NK-92 treated with Interleukin-12 subunit alpha and Interleukin-12 subunit beta, amount 100 ng/mL, for 24 hours (cell line): ENCODE results near the gene TTC7B.

Experiments used
- DNase-seq: peaks from one replicate; lab custom pipeline; 2025; lab: John Stamatoyannopoulos, UW

Gene TTC7B

DNA sequence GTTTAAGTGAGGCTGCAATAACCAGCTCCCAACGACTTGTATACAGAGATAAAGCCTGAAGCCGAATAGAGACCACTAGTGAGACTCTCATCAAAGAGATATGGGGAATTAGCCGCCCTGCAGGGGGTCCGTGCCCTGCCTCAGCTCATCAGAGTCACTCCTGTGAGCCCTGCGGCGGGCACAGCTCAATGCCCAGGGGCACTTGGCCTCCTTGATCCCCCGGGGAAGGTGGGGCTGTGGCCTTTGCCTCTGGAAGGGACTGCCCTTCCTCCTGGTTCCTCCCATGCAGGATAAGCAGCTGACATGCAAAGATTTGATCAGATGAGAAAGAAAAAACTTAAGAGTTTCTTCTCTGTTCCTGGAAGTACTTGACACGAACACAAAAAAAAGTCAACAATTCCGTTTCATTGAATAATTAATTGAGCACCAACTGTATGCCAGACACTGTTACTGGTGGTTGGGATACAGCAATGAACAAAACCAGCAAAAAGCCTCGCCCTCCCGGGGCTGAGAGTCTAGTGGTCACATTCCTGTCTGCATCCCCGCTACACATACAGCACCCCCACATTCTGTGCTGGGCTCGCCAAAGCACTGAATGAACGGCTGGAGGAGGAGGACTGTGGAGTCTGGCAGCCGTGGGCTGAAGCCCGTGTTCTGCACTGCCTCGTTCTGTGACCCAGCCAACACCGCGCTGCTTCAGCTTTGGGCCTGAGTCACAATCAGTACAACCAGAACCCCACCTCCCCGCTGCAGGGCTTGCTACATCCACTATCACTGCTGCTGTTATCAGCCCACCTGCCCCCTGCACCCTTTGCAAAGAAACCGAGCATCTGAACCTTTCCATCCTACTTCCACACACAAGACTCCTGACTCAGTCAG lies 10.3 kb downstream of the TTC7B start:
- no peak for DNase-seq

DNA sequence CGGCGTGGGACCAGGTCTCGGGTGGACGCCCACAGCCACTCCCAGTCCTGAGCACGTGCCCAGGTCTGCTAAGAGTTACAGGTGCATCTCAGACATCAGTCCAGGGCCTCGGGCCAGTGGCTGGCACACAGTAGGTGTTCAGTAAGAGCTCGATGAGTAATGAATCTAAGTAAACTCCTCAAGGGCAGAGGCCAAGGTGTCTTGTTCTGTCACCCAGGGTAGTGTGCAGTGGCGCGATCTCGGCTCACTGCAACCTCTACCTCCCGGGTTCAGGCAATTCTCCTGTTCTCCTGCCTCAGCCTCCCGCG lies 11.2 kb downstream of the TTC7B start:
- DNase-seq: no peak

DNA sequence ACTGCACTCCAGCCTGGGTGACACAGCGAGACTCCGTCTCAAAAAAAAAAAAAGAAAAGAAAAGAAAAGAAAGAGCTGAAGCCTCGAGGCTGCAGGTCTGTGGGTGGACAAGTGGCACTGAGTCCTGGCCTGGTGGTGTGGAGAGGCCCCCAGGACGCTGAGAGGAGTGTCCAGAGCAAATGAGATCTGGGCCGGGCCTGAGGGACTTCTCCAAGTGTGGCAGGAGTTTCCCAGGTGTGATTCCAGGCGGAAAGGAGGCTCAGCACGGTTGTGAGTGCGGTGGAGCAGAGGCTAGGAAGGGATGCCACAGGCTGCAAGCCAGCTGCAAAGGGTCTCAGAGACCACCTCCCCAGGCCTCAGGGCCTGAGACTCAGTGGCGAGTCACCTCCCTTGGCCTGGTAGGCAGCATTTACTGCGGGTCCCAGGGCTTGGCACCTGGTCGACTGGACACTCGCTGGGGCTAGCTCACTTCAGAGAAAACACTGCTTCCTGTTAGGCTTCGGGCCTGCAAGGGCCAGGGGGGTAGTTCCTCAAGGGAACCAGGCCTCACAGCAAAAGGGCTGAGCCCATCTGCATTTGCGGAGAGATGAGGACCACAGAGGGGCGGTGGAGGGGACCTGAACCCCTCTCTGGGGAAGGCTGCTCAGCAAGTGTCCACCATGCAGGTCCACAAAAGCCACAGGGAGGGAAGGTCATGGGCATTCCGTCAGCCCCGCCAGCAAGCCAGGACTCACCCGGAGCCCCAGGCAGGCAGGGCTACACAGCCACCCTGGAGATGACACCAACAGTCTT lies 11.7 kb downstream of the TTC7B start:
- DNase-seq: no peak

DNA sequence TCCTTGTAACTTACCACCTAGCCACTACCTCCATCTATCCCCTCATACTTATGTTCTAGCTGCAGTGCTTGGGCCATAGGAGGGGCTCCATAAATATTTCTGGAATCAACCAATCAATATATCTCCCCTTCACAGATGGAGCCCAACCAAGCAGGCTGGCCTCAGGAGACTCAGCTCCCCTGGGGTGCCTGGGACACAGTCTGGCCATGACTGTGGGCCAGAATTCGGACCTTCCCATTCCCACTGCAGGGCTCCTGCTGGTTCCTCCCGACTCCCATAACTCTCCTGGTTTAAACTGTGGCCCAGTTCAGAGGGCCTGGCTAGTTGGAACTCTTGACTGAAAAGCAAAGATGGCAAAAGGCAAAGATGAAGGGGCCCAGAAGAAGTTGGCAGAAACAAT lies 13.0 kb downstream of the TTC7B start:
- no peak for DNase-seq

DNA sequence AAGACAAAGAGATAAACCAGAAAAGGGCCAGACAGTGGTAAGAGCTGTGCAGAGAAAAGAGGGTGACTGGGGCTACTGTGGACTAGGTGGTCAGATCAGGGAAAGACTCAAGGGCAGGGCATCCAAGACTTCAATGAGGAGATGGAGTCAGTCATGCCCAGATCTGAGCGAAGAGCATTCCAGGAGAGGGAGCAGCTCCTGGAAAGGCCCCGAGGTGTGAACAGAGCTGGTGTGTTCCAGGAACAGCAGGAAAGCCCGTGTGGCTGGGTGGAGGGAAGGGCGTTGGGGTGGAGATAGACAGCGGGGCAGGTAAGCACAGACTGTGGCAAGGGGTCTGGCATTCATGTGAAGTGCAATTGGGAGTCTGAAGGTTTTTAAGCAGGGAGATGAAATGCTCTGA lies 16.8 kb downstream of the TTC7B start:
- no peak for DNase-seq

DNA sequence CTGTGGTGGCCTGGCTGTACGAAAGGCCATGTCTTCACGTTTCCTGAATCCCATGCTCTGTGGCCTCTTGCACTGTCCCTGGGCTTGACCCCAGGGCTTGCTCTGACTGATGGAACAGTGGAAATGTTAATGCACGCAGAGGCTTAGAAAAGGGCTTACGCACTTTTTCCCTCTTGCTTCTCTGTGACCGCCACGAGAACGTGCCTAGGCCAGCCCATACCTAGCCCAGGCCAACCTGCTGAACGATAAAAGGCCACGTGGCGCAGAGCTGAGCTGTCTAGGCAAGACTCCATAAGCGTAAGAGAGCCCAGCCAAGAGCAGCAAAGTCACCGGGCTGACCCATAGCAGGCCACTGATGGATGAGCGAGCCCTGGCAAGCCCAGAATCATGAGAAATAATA lies 18.3 kb downstream of the TTC7B start:
- no peak for DNase-seq

DNA sequence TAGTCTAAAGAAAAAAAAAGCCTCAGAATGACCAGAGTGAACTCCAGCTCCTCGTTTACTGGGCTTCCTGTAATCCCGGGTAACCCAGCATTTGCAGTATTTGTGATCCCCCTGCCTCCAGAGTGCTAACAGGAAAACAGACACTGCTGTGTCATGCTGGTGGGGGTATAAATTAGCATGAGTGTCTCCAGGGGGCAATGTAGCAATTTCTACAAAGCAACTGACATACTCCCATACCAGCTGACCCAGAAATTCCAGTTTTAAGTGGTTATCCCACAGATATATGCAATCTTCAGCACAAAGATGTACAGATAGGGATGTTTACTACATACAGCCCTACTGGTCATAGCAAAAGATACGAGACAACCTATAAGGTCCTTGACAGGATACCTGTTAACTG lies 18.8 kb downstream of the TTC7B start:
- no peak for DNase-seq

DNA sequence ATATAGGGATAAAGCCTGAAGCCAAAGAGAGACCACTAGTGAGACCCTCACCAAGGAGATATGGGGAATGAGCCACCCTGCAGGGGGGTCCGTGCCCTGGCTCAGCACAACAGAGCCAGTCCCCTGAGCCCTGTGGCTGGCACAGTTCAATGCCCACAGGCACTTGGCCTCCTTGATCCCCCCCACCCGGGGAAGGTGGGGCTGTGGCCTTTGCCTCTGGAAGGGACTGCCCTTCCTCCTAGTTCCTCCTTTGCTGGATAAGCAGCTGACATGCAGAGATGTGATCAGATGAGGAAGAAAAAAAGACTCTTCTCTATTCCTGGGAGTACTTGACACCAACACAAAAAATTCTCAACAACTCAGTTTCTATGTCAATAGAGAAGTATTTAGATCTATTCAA lies 19.9 kb downstream of the TTC7B start:
- DNase-seq: no peak

DNA sequence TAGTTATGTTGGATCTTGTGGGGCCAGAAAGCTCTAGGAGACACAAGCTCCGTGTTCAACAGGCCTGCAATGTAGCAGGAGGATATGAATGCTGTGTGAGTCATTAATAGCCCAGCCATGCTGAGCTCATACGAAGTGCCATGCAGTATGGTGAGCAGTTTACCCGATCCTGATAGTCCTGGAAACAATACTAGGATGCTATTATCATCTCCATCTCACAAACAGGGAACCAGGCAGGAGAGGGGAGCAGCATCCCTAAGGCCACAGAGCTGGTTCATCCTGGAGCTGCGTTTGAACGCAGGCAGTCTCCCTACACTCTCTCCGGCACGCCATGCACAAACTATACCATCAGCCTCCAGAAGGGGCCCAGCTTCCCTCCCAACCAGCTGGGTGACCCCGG lies 20.5 kb downstream of the TTC7B start:
- DNase-seq: no peak

DNA sequence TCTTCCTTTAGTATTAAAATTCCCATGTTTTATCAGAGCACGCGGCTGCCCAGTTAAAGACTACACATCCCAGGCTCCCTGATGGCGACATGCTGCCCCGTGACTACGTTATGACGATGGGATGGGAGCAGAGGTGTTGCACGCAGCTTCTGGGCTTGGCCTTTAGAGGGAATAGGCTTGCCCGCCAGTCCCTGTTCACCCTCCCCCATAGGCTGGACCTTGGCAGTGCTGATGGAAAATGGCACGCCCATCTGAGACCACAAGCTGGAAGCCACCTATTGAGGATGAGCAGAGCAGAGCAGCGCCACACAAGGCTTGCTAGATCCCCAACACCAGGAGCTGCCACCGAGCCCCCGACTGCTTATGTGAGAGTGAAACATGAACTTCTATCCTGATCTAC lies 24.7 kb downstream of the TTC7B start:
- no peak for DNase-seq

DNA sequence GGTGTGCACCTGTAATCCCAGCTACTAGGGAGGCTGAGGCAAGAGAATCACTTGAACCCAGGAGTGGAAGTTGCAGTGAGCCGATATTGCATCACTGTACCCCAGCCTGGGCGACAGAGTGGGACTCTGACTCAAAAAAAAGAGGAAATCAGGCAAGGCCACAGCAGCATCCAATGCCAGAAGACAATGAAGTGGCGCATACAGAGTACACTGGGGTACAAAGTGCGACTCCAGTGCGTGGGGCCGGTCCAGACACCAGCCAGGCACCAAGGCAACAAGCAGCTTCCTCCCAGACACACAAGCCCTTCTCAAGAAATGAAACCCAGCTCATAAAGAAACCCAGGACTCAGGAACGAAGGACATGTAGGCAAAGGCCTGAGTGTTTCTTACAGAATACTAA lies 28.2 kb downstream of the TTC7B start:
- DNase-seq: no peak

DNA sequence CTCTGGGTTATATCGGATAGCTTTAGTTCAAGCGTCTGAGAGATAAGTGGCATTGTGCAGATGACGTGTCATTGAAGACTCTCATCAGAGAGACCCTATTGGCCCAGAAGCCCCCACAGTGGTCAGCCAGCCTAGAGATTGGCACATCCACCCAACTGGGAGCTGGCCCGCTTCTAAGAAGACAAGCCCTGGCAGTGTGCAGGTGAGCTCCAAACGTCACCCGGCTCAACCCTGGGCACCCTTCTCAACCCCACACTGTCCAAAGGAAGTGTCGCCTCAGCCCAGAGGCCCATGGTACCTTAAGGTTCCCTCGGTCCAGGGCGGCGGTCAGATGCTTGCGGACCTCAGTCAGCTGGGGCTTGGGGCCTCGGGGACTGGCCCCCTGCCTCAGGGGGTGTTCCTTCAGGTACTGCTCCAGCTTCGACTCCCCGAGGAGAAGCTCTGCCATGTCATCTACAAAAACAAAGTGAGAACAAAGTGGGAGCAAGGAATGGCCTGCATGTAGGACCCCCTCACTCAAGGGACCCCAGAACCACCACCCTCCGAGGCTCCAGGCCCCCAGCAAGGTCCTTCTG lies 30.3 kb downstream of the TTC7B start:
- no peak for DNase-seq

DNA sequence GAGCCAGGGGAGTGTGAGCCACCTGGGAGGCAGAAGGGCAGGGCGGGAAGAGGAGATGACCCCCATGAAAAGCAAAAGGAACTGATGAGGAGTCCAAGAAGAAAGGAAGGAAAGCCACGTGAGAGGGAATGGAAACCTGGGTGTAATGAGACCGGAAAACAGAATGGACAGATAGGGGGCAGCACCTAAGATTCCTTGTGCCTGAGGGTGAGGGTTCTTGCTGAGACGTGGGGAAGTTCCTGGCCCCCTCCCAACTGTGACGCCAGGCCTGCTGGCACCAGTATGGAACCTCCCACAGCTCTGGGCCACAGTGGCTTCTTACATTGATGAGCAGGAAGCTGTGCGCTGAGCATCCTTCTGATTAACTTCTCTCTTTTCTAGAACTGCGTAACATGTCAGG lies 30.8 kb downstream of the TTC7B start:
- DNase-seq: no peak

DNA sequence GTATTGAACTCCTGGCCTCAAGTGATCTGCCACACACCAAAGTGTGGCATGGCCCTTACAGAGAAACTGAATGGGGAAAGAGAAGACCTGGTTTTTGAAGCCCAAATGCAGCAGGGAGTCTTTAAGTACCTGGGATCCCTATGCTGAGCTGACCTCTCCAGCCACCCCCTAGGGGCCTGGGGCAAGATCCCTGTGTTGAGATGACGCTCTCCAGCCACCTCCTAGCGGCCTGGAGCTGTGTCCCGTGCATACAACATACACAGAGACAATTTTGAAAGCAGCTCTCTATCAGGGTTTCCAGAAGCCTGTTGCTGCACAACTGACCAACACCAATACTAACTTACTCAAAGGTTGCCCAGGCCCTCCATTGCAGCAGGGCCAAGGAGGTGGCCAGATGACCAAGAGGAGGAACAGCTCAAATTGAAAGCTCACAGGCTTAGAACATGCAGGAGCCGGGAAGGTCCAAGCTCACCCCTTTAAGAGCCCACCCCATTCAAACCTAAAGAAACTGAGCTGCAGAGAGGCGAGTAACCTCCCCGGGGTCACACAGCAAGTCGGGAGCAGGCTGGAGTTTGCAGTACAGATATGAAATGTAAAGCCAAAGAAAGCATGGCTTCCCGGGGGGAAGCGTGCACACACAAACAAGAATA lies 31.5 kb downstream of the TTC7B start:
- no peak for DNase-seq

DNA sequence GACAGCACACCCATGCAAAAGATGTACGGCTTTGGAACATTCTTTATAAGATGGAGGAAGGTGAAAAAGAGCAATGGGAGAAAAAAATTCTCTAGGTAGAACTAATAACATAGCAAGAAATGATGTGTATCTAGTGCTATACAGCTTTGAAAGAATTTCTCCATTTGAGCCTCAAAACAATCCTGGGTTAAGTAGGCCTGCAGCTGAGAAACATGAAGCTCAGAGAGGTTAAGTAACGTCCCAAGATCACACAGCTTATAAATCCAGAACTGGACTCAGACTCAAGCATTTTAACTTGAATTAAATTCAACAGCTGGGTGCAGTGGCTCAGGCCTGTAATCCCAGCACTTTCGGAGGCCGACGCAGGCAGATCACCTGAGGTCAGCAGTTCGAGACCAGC lies 32.9 kb downstream of the TTC7B start:
- no peak for DNase-seq

DNA sequence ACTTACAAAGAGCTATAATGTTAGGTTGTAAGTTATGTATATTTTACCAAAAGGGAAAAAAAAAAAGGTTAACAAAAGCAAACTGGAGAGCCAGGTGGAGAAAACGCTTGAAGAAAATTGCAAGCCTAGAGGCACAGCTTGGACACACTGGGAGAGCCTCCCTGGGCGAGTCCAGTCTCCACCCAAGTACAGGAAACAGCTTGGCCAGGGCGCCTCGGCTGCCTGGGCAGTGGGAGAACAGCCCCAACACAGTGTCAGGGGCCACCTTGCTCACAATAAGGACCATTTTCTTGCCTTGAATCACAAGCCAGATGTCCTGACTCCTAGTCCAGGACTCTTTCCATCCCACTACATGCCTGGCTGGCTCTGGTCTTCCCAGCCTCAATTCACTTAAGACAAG lies 33.3 kb downstream of the TTC7B start:
- no peak for DNase-seq

DNA sequence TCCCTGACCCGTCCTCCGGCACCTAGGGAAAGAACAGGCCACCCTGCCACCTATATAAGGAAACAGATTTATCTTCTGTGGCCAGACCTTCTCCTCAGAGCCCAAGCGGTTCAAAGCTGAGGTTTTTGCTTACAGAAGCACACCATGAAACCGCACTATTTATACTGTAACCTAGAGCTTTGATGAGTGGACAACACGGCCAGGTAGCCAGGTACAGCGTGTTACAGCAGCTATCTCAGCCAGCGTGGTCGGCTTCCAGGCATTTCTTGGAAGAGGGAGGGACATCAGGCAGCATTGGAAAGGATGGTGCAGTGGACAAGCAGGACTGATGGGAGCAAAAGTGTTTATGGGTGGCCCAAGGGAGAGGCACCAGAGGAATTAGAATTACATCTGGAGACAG lies 34.4 kb downstream of the TTC7B start:
- DNase-seq: no peak

DNA sequence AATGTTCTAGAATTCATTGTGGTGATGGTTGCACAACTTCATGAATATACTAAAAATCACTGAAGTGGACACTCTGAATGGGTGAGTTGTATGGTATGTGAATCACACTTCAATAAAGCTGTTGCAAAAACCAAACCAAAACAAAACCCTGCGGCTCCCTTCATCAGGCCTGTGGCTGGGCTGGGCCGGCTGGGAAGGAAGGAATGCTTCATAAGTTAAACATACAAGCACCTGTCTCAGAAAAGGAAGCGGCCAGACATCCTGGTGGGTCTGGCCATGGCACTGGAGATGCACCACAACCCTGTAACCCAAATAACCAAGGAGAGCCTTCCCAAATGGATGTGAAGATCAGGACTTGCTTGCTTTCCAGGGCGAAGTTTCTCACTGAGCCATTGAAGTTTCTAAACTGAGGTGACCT lies 34.9 kb downstream of the TTC7B start:
- no peak for DNase-seq

DNA sequence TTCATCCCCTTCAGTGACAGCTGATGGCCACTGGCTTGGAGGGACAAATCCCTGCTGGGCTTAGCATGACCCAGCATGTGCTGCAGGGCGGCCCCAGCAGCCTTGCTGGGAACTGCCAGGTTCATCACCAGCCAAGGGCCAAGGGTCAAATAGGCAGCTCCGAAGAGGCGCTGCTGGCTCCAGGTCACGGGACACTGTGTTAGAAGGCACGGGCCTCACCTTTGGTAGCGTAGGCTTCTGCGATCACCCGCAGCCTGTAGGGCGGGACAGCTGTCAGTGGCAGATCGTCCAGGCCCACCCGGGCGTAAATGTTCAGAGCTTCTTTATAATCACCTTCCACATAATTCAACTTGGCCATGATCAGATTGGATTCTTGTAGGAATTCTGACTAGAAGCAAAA lies 35.7 kb downstream of the TTC7B start:
- no peak for DNase-seq

DNA sequence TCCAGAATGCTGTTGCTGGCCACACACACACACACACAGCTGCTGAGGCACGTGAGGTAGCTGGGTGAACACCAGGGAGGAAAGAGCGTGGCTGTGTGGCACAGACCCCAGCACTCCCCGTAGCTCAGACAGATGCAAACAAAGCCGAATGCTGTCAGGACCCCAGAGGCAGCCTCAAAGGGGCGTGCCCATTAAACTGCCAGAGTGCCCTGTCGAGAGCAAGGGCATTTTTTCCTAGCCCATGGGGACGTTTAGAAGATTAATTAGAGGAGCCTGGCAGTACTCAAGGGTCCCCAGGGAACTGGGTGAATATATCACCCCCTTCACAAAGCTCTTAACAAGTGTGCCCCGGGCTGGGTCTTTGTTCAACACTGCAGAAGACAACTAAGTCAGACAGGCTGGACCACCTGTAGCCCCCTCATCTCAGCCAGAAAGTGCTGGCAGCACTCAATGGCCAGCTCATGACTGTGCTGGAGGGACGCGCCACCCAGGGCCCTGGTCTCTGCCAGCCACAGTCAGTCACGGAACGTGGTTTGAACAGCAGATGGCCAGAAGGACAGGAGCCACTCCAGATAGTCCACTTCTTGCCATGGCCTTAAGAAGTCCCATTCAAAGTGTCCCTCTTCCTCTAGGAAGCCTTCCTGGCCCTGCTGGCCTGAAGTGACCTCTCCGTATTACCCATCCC lies 37.5 kb downstream of the TTC7B start:
- no peak for DNase-seq

DNA sequence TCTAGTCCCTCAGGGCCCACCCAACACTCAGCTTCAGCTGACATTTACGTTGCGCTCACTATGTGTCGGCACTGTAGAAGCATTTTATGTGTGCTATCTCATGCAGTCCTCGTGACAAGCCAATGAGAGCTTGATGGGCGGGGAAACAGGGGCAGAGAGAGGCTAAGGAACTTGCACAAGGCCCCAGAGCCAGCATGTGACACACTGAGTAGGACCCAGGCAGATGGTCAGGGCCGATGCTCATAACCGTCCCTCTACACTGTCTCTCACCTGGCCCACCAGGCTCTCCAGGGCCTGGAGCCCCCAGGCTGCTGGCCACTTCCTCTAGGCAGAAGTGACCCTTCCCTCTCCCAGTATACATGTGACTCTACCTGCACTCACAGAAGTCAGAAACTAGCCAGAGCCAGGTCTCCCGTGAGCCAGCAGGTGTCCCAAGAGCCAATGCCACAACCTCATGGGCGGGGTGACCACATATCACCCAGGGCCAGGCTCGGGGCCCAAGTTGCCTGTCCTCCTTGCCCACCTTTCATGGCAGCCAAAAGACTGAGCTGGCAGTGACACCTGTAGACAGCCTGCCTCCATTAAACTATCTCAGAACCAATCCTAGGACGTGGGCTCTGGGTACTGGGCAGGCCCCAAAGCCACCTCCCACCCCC lies 38.3 kb downstream of the TTC7B start:
- DNase-seq: no peak

DNA sequence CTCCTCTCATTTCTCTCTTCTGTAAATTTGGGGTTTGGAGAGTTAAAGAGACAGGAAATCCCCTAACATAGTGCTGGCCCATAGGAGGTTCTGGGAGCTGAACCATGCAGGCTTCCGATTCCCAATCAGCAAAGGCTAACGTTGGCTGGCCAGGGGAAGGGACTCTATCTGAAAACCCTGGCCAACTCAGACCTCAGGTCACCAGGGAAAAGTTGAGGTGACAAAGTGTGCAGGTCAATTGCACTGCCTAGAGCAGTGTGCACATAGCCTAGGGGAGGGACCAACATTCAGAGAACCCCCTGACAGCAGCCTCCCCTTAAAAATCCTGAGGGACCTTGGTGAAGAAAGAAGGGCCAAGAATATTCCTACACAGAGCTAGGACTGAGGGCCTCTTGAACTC lies 38.9 kb downstream of the TTC7B start:
- DNase-seq: no peak
